ENCODE results near the gene BRPF3. TPM values are rescaled to one million over a fixed set of nuclear protein-coding genes. Genes with fewer than 3 reads are reported as not detected.

The BRPF3 gene
- total RNA-seq, 1 experiment from 2014 or later: 43.4 TPM

- Histone ChIP-seq H4K91ac (ENCODE audit: insufficient read length, low read depth, low read length) (no peak overlapping the region), H3K4ac (ENCODE audit: low read depth, low read length) (no peak overlapping the region), H3K27me3 (ENCODE audit: insufficient read depth, low read length) (no peaks in the 10 kb centered on the region; the same call in 1 of the 2 replicates), H3K9ac (ENCODE audit: extremely low read depth, insufficient read length, low read length) (no peak overlapping the region), H3K18ac (ENCODE audit: insufficient read length, low read depth, low read length) (no peak overlapping the region), H3T11ph (ENCODE audit: low read length) (no peak overlapping the region), H4K20me1 (ENCODE audit: control insufficient read depth, insufficient read depth, insufficient read length) (no peaks in the 10 kb centered on the region), H4K8ac (replicated peaks; ENCODE audit: insufficient read length, low read depth, low read length) (no peak overlapping the region), H3K79me1 (ENCODE audit: insufficient read depth, low read depth, low read length, poor library complexity, severe bottlenecking) (no peaks in the 10 kb centered on the region), H3K4me1 (ENCODE audit: insufficient read depth, low read length) (no peaks in the 10 kb centered on the region), H2BK12ac (ENCODE audit: insufficient read length, low read depth, low read length) (no peak overlapping the region), H3K27ac (ENCODE audit: insufficient read length, low read depth, low read length) (no peak overlapping the region), H3K79me2 (ENCODE audit: insufficient read depth, low read length) (no peaks in the 10 kb centered on the region), H2BK20ac (ENCODE audit: low read depth, low read length, poor library complexity, severe bottlenecking) (no peak overlapping the region), H4K5ac (ENCODE audit: insufficient read length, low read depth, low read length) (no peak overlapping the region), H2BK15ac (ENCODE audit: low read depth, low read length) (no peak overlapping the region), H3K23me2 (ENCODE audit: insufficient read length, low read depth, low read length, poor library complexity, severe bottlenecking) (no peaks in the 10 kb centered on the region), H3K56ac (ENCODE audit: insufficient read length, low read depth, low read length) (no peak overlapping the region), H2AFZ (ENCODE audit: low read length) (no peak overlapping the region), H3K23ac (ENCODE audit: insufficient read length, low read depth, low read length) (no peak overlapping the region), H3K4me2 (ENCODE audit: insufficient read depth, insufficient read length, low read length) (no peak overlapping the region), H3K14ac (ENCODE audit: insufficient read depth, low read length) (no peak overlapping the region), H2BK5ac (ENCODE audit: insufficient read length, low read length) (no peak overlapping the region), H3K9me3 (ENCODE audit: control insufficient read depth, low read depth, low read length) (no peaks in the 10 kb centered on the region), H2BK120ac (ENCODE audit: low read depth, low read length, poor library complexity, severe bottlenecking) (no peak overlapping the region), H2AK5ac (ENCODE audit: insufficient read length, low read length) (no peak overlapping the region)
- peaks cover 13% of the 10 kb centered on the region for H3K27me3 Mint-ChIP-seq (ENCODE audit: low read depth)
- no peaks in the 10 kb centered on the region for H3K36me3 Mint-ChIP-seq (ENCODE audit: insufficient read depth in 1 of 3, low read depth in 3 of 3)
- no peaks in the 10 kb centered on the region; a peak in 1 of 4 replicates for H3K4me1 Mint-ChIP-seq
- no peak overlapping the region for H3K4me3 Mint-ChIP-seq
- H3K27ac Mint-ChIP-seq: no peak overlapping the region
- TF ChIP-seq, protein P1, sequence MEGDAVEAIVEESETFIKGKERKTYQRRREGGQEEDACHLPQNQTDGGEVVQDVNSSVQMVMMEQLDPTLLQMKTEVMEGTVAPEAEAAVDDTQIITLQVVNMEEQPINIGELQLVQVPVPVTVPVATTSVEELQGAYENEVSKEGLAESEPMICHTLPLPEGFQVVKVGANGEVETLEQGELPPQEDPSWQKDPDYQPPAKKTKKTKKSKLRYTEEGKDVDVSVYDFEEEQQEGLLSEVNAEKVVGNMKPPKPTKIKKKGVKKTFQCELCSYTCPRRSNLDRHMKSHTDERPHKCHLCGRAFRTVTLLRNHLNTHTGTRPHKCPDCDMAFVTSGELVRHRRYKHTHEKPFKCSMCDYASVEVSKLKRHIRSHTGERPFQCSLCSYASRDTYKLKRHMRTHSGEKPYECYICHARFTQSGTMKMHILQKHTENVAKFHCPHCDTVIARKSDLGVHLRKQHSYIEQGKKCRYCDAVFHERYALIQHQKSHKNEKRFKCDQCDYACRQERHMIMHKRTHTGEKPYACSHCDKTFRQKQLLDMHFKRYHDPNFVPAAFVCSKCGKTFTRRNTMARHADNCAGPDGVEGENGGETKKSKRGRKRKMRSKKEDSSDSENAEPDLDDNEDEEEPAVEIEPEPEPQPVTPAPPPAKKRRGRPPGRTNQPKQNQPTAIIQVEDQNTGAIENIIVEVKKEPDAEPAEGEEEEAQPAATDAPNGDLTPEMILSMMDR (conservative IDR thresholded peaks at IDR 0.05): no peak
- H3K9me3 Mint-ChIP-seq: no peaks in the 10 kb centered on the region; a peak in 1 of 5 replicates
- no CpG with 5 or more reads among the region's 2 CpGs for WGBS (ENCODE audit: extremely low coverage, insufficient read length, low lambda C conversion rate)
- no peak for DNase-seq
Measured at GRCh38 chr6:36277946-36278470, 81.5 kb downstream of the BRPF3 start.

Data from H9 (cell line).